GM18868 (cell line): ENCODE results near the gene CHRM2.

ENCODE experiments used
- ATAC-seq: cut with Tn5 transposase; IDR thresholded peaks from one replicate; pipeline ENCODE4 v1.9.1; 2021; ENCODE audit warnings: mild to moderate bottlenecking, moderate library complexity; ENCODE audit not compliant: unreplicated experiment

CHRM2 gene

GRCh38 chr7:137017221-137017620, 148.8 kb downstream of the CHRM2 start:
- no peak for ATAC-seq

DNA sequence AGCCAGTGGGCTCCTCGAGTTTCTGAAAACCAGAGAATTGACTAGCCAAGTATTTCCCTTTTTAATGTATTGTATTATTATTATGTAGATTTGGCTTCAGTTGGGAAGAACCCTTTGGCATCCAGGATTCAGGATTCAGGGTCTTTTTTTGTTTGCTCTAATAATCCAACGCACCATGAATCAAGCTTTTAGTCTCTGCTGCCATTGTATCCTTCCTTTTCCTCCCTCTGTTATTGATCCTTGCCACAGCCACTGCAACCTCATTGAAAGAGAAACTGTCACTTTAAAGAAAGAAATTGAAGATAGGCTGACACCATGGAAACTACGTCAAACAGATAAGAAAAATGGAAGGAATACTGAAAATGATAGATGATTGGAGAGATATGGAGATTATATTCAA, 150.0 kb downstream of the CHRM2 start:
- no peak for ATAC-seq

- ATAC-seq: no peak
Observed at GRCh38 chr7:137020351-137020750, 151.9 kb downstream of the CHRM2 start.

- ATAC-seq: no peak
Observed at GRCh38 chr7:137025469-137026175, 157.2 kb downstream of the CHRM2 start.

DNA sequence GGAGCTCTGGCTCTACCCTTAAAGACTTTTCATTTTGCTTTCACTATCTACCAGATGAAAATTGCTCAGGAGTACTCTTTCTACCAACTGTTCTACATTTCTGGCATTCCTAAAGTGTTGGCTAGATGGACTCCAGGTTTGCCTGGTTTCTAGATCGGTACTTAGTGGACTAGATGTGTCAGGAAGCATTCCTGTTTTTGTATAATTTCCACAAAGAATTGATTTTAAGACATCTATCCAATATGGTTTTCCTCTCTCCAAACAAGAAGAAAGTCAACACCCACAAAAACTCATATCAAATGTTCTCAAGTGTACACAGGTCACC, 157.7 kb downstream of the CHRM2 start:
- ATAC-seq: no peak

DNA sequence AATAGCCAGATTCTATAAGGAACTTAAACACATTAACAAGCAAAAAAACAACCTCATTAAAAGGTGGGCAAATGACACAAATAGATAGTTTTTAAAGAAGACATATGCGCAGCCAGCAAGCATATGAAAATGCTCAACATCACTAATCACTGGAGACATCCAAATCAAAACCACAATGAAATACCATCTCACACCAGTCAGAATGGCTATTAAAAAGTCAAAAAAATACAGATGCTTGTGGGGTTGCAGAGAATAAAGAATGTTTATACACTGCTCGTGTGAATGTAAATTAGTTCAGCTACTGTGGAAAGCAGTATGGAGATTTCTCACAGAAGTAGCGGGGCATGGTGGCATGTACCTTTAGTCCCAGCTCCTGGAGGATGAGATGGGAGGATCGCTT, 164.0 kb downstream of the CHRM2 start:
- ATAC-seq: no peak

GRCh38 chr7:137036768-137037167, 168.3 kb downstream of the CHRM2 start:
- no peak for ATAC-seq

DNA sequence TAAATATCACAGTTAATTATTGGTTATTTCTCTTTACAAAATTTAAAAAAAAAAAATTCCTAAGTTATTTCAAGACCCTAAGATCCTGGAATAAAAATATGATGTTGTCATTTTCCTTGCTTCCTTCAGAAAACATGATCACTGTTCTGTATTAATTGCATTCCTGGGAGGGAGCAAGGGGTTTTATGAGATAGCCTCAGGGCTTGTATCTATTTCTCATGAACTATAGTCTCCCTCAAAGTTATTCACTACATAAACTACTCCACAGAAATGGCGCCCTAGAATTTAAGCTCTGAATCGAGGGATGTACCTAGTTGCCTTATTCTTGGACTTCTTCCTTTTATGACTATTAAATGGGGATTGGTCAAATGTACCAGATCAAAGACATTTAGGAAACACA, 170.3 kb downstream of the CHRM2 start:
- ATAC-seq: no peak

DNA sequence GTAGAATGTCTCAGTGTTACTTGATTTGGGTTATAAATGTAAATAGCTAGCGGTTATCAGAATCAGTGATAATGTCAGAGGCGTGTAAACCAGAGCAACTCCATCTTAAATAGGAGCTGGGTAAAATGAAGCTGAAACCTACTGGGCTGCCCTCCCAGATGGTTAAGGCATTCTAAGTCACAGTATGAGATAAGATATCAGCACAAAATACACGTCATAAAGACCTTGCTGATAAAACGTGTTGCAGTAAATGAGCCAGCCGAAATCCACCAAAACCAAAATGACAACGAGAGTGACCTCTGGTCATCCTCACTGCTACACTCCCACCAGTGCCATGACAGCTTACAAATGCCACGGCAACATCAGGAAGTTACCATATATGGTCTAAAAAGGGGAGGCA, 172.3 kb downstream of the CHRM2 start:
- ATAC-seq: no peak

GRCh38 chr7:137045573-137045972, 177.1 kb downstream of the CHRM2 start:
- no peak for ATAC-seq

DNA sequence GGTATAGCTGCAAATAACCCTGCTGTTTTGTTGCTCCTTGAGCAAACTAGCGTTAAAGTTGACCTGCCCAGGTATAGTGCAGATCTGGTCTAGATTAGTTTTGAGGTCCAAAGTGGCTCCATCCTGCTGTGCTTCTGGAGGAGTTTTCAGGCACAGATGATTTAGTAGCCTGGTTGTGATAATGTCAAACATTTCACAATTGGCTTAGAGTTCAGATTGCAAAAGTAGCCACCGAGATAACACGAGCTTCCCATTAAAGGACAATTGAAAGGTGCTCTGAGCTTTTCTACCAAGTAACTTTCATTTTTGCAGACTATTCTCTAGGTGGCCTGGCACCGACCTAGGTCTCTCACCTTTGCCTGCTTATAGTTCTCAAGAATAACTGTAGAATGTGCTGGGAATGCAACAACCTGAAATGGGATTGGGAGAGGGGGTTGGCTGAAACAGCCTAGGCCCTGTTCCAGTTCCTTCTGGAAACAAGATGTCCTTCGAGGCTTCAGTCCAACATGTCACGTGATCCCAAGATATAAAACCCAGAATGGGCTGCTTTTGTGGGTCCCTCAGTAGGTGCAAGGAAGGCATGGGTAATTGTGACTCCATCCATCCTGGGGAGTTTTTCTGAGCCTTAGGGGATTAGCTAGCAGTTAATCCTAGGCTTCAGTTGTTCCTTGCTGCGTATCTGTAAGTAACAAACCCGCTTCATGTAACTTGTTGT, 201.0 kb downstream of the CHRM2 start:
- ATAC-seq: no peak
